ENCODE data around the gene OSBP.
"Not testable (repeated sequence)": the region's sequence is repeated elsewhere in the genome, so short reads cannot be mapped to it uniquely, and the experiment has no call there.

The OSBP gene

DNA sequence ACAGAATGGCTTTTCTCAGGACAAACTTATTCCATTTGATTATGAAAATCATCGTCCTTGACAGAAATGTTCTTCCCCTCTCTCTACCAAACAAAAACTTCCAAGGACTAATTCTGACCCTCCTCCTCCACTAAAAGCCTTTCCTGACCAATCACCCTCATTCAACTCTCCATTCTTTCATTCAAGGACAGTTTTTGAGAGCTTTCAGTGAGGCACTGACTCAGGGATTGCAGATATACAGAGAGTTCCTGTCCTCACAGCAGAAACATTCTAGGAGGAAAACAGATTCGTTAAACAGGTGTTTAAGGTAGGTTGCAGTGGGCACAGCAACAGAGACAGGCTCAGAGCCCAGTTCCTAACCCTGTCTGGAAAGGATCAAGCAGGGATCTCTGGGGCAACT lies 62.7 kb downstream of the OSBP start:
- no peak for DNase-seq

DNA sequence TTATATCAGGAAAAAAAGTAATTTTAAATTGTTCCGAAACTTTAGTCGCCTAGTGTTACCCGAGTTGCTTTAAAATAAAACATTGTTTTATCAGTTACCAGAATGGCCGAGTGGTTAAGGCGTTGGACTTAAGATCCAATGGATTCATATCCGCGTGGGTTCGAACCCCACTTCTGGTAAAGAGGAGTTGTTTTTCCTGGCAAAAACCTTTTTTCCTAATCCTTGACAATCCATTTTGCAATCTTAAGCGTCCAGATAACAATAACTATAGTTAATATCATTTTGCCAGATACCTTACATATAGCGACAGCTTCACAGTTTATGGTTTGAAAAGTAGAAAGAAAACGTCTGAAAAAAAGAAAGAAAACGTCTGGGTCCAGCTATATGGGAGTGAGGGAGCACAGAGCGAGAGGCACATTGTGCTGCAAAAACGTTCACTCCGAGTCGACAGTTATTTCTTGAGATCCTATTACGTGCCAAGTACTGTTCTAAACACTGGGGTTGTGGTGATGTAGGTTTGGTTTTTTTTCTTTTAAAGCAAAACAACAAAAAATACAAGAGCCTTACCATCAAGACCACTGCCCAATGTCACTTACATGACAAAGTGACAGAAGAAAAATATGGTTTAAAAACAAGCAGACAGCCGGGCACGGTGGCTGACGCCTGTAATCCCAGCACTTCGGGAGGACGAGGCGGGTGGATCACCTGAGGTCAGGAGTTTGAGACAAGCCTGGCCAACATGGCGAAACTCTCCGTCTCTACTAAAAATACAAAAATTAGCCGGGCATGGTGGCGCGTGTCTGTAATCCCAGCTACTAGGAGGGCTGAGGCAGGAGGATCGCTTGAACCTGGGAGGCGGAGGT lies 63.7 kb downstream of the OSBP start:
- no peak for DNase-seq

DNA sequence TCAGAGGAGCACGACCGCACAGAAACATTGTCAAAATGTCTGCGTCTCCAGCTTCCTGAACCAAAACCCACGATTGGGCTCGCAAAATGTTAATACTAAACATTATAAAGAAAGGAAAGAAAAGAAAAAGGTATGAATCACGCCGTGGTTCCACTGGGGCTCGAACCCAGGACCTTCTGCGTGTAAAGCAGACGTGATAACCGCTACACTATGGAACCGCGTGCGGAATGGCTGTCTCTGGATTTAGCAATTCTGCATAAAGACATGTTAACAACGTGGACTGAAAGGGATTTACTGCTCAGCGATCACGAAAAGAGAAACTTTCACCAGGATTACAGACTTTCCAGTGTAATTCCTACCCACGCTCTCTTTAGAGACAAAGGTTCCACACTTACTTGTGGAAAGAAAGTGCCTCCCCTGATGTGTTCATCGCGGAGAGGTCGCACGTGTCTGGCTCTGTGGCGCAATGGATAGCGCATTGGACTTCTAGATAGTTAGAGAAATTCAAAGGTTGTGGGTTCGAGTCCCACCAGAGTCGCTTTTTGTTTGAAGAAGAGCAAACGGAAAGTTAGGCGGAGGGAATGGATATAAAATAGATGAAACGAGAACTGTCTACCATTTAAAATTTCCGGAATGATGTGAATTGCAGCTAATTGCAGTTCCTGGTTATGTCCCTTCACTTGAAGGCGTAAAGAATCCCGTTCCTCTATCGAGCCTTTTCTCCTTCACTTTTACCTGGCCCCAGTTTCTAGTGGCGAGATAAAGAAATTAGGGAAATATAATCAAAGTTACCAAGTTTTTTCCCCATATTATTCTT lies 64.5 kb downstream of the OSBP start:
- peak; percentile 66 for DNase-seq

DNA sequence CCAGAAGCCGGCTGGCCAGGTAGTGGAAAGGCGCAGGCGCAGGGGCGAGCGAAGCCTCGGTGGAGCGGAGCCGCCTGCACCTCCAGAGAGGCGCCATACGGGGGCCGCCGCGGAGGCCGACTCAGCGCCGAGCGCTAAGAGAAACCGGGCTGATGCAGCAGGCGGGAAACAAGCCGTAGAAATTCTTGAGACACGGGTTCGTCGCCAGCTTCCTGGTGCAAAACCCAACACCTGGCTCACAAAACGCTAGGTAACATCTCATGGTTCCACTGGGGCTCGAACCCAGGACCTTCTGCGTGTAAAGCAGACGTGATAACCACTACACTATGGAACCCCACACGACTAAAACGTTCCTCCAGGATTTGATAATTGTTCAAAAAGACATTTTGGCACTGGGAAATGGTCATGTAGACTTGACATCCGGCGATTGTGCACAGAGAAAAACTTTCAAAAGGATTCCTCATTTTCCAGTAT lies 65.2 kb downstream of the OSBP start:
- DNase-seq = peak; percentile 70

DNA sequence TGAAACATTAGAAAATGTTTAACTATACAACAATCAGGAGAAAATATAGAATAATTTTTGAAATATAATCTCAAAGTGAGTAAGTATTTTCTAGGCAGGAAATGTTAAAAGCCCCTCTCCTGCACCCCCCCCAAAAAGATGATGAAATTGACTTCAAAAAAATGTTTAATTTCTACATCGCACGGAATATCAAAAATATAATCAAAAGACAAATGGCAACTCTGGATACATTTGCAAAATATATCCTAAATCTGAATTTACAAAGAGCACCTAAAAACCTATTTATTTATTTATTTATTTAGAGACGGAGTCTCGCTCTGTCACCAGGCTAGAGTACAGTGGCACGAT lies 67.3 kb downstream of the OSBP start:
- DNase-seq = no peak

DNA sequence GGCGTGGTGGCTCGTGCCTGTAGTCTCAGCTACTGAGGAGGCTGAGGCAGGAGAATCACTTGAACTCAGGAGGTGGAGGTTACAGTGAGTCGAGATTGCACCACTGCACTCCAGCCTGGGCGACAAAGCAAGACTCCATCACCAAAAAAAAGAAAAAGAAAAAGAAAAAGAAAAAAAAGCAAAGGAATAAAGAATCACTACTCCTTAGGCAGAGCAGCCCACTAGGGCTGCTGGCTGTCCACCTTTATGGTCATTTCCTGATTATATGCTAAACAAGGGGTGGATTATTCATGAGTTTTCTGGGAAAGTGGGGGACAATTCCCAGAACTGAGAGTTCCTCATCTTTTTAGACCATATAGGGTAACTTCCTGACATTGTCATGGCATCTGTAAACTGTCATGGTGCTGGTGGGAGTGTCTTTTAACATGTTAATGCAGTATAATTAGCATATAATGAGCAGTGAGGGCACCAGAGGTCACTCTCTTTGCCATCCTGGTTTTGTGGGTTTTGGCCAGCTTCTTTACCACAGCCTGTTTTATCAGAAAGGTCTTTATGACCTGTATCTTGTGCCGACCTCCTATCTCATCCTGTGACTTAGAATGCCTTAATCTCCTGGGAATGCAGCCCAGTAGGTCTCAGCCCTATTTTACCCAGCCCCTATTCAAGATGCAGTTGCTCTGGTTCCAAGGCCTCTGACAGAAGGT lies 67.8 kb downstream of the OSBP start:
- DNase-seq = not testable (repeated sequence)

DNA sequence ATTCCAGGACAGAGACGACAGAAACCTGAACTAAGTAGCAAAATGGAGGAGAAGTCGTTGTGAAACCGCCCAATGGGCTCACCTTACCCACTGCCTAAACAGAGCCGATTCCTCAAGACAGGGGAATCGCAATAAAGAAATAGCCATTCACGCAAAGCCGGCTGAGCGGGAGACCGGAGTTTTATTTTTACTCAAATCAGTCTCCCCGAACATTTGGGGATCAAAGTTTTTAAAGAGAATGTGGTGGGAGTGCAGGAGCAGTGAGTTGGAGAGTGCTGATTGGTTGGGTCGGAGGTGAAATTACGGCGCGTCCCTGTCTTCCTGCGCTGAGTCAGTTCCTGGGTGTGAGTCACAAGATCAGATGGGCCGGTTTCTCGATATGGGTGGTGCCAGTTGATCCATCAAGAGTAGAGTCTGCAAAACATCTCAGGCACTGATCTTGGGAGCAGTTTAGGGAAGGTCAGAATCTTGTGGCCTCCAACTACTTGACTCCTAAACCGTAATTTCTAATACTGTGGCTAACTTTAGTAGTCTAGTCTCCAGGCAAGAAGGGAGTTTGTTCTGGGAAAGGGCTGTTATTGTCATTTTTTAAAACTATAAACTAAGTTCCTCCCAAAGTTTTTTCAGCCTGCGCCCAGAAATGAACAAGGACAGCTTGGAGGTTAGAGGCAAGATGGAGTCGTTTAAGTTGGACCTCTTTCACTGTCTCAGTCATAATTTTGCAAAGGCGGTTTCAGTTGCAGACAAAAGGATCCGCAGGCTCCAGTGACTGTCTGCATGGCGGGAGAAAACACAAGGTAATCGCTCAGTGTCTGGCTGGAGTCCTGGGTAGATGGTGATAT lies 70.2 kb downstream of the OSBP start:
- no peak for DNase-seq

DNA sequence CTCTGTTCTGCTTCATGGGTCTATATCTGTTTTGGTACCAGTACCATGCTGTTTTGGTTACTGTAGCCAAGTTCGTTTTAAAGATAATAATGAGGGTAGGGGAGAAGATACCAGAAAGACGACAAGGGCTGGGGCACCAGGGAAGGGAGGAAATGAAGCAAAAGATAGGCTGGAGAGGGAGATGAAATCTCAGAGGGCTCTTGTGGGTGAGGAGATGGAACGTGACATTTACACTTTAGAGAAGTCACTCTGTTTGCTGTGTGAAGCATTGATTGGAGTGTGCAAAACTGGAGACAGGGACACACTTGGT lies 70.8 kb downstream of the OSBP start:
- DNase-seq = no peak

DNA sequence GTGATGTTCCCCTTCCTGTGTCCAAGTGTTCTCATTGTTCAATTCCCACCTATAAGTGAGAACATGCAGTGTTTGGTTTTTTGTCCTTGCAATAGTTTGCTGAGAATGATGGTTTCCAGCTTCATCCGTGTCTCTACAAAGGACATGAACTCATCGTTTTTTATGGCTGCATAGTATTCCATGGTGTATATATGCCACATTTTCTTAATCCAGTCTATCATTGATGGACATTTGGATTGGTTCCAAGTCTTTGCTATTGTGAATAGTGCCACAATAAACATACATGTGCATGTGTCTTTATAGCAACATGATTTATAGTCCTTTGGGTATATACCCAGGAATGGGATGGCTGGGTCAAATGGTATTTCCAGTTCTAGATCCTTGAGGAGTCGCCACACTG lies 71.9 kb downstream of the OSBP start:
- DNase-seq = not testable (repeated sequence)

DNA sequence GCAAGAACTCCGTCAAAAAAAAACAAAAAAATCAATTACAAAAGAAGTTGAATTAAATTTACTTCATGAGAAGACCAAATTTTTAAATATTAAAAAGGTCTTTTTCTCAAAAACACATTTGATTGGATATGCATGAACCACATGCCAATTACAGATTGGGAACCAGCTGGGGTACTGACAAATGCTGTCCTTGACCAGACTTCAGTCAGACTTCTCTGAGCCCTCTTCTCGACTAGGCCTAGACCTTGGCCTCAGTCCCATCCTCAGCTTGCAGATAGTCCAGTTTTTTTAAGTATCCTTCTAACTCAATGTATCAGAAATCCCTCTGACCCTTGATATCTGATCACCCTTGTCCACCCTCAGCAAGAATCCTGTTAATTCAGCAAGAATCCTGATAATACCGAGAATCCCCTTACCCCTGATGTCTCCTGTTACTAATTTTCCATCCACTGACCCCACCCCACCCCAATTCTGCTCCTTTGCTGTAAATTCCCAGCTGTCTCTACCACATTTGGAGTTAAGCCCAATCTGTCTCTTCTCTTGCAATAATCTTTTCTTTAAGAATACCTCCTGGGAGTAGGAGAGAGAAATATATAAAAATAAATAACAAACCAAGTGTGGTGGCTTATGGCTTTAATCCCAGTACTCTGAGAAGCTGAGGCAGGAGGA lies 73.3 kb downstream of the OSBP start:
- no peak for DNase-seq

DNA sequence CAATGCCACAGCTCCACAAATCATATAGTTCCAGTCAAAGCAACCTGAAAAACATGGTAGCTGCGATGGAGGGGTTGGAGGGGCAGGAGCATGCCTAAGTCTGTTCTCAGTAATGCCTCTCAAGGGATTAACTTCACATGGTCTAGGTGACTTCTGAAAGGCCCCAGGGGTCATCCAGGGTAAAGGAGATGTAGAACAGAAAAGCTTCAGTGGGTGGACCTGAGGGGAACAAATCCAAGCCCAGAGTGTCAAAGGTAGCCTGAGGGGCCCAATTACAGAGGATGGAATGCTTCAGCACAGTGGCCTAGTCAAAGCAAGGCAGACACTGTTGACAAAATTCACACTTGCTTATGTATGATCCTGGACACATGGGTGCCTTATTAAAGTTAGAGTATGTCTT lies 80.9 kb downstream of the OSBP start:
- no peak for DNase-seq

DNA sequence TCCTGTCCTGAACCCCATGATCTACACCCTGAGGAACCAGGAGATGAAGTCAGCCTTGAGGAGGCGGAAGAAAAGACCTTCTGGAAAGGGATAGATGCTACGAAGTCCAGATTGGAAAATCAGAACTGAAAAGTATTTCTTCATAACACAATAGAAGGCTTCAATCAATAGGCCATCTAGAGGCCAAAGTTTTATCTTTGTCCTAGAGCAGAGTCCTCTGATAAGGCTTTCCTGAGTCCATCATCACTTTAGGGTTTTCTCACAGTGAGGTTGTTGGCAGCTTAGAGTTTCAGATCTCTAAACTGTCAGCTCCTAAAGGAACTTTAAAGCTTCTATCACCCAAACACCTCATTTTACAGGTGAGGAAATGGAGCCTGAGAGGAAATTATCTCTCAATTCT lies 83.0 kb downstream of the OSBP start:
- DNase-seq = no peak

DNA sequence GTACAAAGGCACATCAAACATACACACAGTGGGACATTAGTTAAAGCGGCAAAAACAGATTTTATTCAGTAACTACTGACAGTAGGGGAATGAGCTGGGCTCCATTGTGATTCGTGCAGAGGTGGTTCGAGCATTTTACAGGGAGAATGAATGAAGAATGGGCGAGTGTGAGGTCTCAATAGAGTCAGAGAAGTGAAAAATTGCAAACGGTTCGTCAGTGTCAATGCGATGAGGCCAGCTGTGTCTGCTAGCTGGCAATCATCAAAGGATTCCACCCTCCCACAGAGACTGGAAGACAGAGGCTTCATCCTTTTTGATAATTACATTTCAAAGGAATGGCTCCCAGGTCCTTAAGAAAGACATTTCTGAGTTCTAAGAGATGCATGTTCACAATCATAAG lies 86.9 kb downstream of the OSBP start:
- no peak for DNase-seq

Data from T-helper 9 cell (primary cell).